Loucy (cell line): Measurements from ENCODE around the gene ANO9.

Experiments
- H2AFZ ChIP-seq: fragments of 200-600 bp; sonication (generic); 2 replicates; pipeline ENCODE4 v1.6.0; 2016; ENCODE audit warnings: antibody characterized with exemption, mild to moderate bottlenecking, low read length, moderate library complexity
- H3F3A ChIP-seq: fragments of 200-600 bp; 2 replicates; pipeline ENCODE4 v1.6.0; 2016; ENCODE audit warnings: antibody characterized with exemption, low read depth, mild to moderate bottlenecking
- H3K27me3 ChIP-seq: fragments of 200-600 bp; sonication (generic); 2 replicates; pipeline ENCODE4 v1.6.1; 2014; ENCODE audit warnings: low read length, mild to moderate bottlenecking; ENCODE audit not compliant: insufficient read depth, poor library complexity, severe bottlenecking
- H3K36me3 ChIP-seq: fragments of 200-600 bp; sonication (generic); 2 replicates; pipeline ENCODE4 v1.6.1; 2016; ENCODE audit warnings: low read length; ENCODE audit not compliant: insufficient read depth
- H3K4me1 ChIP-seq: fragments of 200-600 bp; sonication (generic); 2 replicates; pipeline ENCODE4 v1.5.1; 2014; ENCODE audit warnings: low read length, mild to moderate bottlenecking; ENCODE audit not compliant: insufficient read depth, poor library complexity, severe bottlenecking
- H3K4me2 ChIP-seq: fragments of 200-600 bp; sonication (generic); 2 replicates; pipeline ENCODE4 v1.6.0; 2014; ENCODE audit warnings: antibody characterized with exemption, low read length, low read depth, mild to moderate bottlenecking; ENCODE audit not compliant: poor library complexity, severe bottlenecking
- H3K4me3 ChIP-seq: fragments of 200-600 bp; sonication (generic); 2 replicates; pipeline ENCODE4 v1.5.1; 2014; ENCODE audit warnings: low read length, mild to moderate bottlenecking, mixed read lengths; ENCODE audit not compliant: poor library complexity, severe bottlenecking
- H3K79me2 ChIP-seq: fragments of 200-600 bp; sonication (generic); 2 replicates; pipeline ENCODE4 v1.6.1; 2014; ENCODE audit warnings: low read length; ENCODE audit not compliant: insufficient read depth
- H3K9ac ChIP-seq: fragments of 200-600 bp; sonication (generic); 2 replicates; pipeline ENCODE4 v1.6.0; 2014; ENCODE audit warnings: mild to moderate bottlenecking, low read depth, low read length, moderate library complexity; ENCODE audit not compliant: poor library complexity, severe bottlenecking
- H3K9me2 ChIP-seq: fragments of 200-600 bp; sonication (generic); replicated peaks from 2 replicates; pipeline ENCODE4 v1.6.1; 2016; ENCODE audit warnings: low read depth, low read length, mixed read lengths
- H3K9me3 ChIP-seq: fragments of 200-600 bp; sonication (generic); 2 replicates; pipeline ENCODE4 v1.6.1; 2014; ENCODE audit warnings: mild to moderate bottlenecking, antibody characterized with exemption, low read length, low read depth; ENCODE audit not compliant: insufficient read depth
- H4K20me1 ChIP-seq: fragments of 200-600 bp; sonication (generic); 2 replicates; pipeline ENCODE4 v1.6.0; 2014; ENCODE audit warnings: antibody characterized with exemption, low read length, mild to moderate bottlenecking; ENCODE audit not compliant: insufficient read depth, poor library complexity, severe bottlenecking
- EZH2phosphoT487 ChIP-seq: fragments of 200-600 bp; IDR thresholded peaks from 2 replicates; pipeline ENCODE4 v1.6.1; 2018; ENCODE audit warnings: antibody characterized with exemption, mild to moderate bottlenecking, moderate library complexity, borderline replicate concordance
- TF ChIP-seq, protein P1 (sequence below): fragments of 200-600 bp; sonication (generic); conservative IDR thresholded peaks from 2 replicates; pipeline ENCODE4 v1.5.1; 2014; ENCODE audit warnings: mild to moderate bottlenecking, antibody characterized with exemption, low read length

ANO9 gene

DNA sequence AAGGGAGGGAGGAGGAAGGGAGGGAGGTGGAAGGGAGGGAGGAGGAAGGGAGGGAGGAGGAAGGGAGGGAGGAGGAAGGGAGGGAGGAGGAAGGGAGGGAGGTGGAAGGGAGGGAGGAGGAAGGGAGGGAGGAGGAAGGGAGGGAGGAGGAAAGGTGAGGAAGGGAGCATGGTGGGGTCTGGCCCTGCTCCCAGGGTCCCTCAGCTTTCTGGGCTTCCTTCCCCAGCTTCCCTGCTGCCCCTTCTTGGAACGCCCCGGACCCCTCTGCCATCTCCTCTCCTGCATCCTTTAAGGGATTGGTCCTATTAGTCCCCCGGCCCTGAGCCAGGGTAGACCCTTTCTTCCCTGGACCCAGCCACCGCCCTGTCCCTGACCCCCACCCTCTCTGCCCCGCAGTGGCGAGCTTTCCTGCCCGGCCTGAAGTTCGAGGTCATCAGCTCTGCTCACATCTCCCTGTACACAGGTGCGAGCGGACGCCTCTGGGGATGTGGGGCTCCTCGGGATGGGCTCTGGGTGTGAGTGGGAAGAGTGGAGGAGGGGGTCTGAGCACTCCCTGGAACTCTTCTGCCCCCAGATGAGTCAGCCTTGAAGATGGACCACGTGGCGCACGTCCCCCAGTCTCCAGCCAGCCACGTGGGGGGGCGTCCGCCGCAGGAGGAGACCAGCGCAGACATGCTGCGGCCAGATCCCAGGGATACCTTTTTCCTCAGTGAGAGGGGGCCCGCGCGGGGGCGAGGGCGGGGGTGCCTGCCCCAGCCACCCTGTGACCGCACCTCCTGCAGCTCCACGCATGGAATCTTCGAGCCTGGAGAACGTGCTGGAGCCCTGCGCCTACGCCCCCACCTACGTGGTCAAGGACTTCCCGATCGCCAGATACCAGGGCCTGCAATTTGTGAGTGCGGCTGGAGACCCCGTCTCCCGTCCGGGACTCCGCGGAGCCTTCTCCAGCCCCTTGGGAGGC is 66.5 kb downstream of the ANO9 start:
- Histone ChIP-seq H3K4me3 (no peak overlapping the region), H3K4me2 (no peak overlapping the region), H3K79me2 (no peaks in the 10 kb centered on the region), H3K4me1 (peaks cover 13% of the 10 kb centered on the region), H3F3A (no peaks in the 10 kb centered on the region), H3K9me3 (no peaks in the 10 kb centered on the region; the same call in 1 of the 2 replicates), H3K9ac (no peak overlapping the region), H3K27me3 (no peaks in the 10 kb centered on the region), H3K36me3 (no peaks in the 10 kb centered on the region), H4K20me1 (no peaks in the 10 kb centered on the region), H3K9me2 (no peaks in the 10 kb centered on the region), H2AFZ (no peak overlapping the region)
- no peak for TF ChIP-seq EZH2phosphoT487
- TF ChIP-seq, protein P1, sequence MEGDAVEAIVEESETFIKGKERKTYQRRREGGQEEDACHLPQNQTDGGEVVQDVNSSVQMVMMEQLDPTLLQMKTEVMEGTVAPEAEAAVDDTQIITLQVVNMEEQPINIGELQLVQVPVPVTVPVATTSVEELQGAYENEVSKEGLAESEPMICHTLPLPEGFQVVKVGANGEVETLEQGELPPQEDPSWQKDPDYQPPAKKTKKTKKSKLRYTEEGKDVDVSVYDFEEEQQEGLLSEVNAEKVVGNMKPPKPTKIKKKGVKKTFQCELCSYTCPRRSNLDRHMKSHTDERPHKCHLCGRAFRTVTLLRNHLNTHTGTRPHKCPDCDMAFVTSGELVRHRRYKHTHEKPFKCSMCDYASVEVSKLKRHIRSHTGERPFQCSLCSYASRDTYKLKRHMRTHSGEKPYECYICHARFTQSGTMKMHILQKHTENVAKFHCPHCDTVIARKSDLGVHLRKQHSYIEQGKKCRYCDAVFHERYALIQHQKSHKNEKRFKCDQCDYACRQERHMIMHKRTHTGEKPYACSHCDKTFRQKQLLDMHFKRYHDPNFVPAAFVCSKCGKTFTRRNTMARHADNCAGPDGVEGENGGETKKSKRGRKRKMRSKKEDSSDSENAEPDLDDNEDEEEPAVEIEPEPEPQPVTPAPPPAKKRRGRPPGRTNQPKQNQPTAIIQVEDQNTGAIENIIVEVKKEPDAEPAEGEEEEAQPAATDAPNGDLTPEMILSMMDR: no peak

DNA sequence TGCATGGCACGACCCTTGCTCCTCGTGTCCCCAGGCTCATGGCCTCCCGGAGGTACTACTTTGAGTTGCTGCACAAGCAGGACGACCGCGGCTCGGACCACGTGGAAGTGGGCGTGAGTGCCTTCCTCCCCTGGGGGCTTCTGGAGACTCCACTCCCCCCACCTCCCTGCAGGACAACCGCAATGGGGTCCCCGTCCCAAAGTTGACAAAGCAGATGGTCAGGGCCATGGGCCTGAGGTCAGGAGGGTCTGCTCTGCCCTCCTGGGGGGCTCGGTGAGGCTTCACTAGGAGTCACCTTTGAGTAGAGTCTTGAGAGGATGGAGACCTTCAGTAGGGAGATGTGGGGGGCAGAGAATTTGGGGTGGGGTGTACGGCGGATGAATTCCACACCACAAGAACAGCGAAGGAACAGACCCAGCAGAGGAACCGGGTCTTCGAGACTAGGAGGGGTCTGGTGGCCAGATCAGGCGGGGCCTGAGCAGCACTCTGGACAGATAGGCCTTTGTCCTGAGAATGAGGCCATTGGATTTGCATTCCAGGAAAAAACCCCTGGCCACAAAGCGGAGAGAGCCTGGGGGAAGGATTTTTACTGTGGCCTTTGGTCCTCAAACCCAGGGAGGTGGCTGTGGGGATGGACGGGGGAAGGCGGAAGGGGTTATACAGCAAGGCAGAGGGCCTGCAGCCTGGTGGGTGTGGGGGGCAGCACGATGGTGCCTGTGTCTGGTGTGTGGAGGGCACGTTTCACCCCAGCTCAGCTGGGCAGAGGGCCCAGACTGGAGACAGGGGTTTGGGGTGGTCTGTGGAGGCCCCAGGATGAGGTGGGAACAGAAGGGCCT is 67.9 kb downstream of the ANO9 start:
- Histone ChIP-seq H3K4me3 (no peak overlapping the region), H3K27me3 (no peaks in the 10 kb centered on the region), H4K20me1 (no peaks in the 10 kb centered on the region), H3K36me3 (no peaks in the 10 kb centered on the region), H2AFZ (no peak overlapping the region), H3K9ac (no peak overlapping the region), H3F3A (no peaks in the 10 kb centered on the region), H3K9me3 (no peaks in the 10 kb centered on the region), H3K9me2 (no peaks in the 10 kb centered on the region), H3K4me2 (no peak overlapping the region), H3K4me1 (peaks cover 13% of the 10 kb centered on the region), H3K79me2 (no peaks in the 10 kb centered on the region)
- TF ChIP-seq EZH2phosphoT487: no peak
- TF ChIP-seq, protein P1: no peak

DNA sequence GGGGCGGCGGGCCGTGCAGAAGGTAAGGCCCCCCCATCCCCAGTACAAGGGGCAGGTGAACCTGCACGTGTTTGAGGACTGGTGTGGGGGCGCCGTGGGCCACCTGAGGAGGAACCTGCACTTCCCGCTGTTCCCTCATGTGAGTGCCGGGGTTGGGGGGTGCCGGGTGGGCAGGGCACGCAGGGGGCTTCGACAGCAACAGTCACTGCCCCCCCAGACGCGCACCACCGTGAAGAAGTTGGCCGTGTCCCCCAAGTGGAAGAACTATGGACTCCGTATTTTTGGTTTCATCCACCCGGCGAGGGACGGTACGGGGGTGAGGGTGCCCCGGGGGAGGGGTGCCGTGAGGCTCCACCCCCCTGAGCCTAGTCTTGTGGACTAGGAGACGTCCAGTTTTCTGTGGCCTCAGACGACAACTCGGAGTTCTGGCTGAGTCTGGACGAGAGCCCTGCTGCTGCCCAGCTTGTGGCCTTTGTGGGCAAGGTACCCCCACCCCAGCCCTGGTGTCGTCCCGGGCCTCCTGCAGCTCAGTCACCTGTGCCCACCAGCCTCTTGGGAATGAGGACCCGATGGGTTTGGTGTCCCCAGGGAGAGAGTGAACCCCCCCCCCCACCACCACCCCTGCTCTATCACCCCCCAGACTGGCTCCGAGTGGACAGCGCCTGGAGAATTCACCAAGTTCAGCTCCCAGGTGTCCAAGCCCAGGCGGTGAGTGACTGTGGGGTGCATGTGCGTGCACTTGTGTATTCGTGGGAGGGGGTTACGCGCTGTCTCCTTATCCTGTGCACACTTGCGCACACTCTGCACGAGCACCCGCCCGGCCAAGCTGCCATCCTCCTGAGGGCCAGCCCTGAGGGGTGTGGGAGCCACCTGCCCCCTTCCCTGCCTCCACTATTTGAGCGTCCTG is 68.7 kb downstream of the ANO9 start:
- no peak overlapping the region for H2AFZ ChIP-seq
- no peak overlapping the region for H3K9ac ChIP-seq
- no peak overlapping the region for H3K4me2 ChIP-seq
- no peak for TF ChIP-seq EZH2phosphoT487
- TF ChIP-seq, protein P1: no peak
- H3K9me2 ChIP-seq: no peaks in the 10 kb centered on the region
- no peaks in the 10 kb centered on the region for H3K79me2 ChIP-seq
- no peaks in the 10 kb centered on the region for H3K36me3 ChIP-seq
- no peaks in the 10 kb centered on the region for H3F3A ChIP-seq
- no peak overlapping the region for H3K4me3 ChIP-seq
- H3K4me1 ChIP-seq: peaks cover 13% of the 10 kb centered on the region
- no peaks in the 10 kb centered on the region for H4K20me1 ChIP-seq
- no peaks in the 10 kb centered on the region for H3K27me3 ChIP-seq
- no peaks in the 10 kb centered on the region for H3K9me3 ChIP-seq
